ENCODE data around the gene SLC52A3.
"Not testable (repeated sequence)": the region's sequence is repeated elsewhere in the genome, so short reads cannot be mapped to it uniquely, and the experiment has no call there.

SLC52A3 gene

GRCh38 chr20:768426-768978 is at the start of gene SLC52A3:
TSS of gene SLC52A3 (minus strand) at chr20:768500. CDS start at chr20:765774, 2,726 bp downstream.
- DNase-seq, result no peak

- no peak for DNase-seq
Measured at GRCh38 chr20:815914-816606, 47.8 kb upstream of the SLC52A3 start.

GRCh38 chr20:815226-815625 is 46.9 kb upstream of the SLC52A3 start:
- no peak for DNase-seq

- DNase-seq, result no peak
Measured at GRCh38 chr20:813390-813789, 45.1 kb upstream of the SLC52A3 start.

GRCh38 chr20:812435-812814 is 44.1 kb upstream of the SLC52A3 start:
- not testable (repeated sequence) for DNase-seq

GRCh38 chr20:811776-812434 is 43.6 kb upstream of the SLC52A3 start:
- DNase-seq, result not testable (repeated sequence)

GRCh38 chr20:805713-806112 is 37.4 kb upstream of the SLC52A3 start:
- DNase-seq, result no peak

- no peak for DNase-seq
Measured at GRCh38 chr20:801678-802077, 33.4 kb upstream of the SLC52A3 start.

- not testable (repeated sequence) for DNase-seq
Measured at GRCh38 chr20:800026-800425, 31.7 kb upstream of the SLC52A3 start.

- not testable (repeated sequence) for DNase-seq
Measured at GRCh38 chr20:798746-799145, 30.4 kb upstream of the SLC52A3 start.

GRCh38 chr20:796921-797320 is 28.6 kb upstream of the SLC52A3 start:
- DNase-seq, result no peak

GRCh38 chr20:792248-792647 is 23.9 kb upstream of the SLC52A3 start:
- no peak for DNase-seq

GRCh38 chr20:791056-791455 is 22.8 kb upstream of the SLC52A3 start:
- no peak for DNase-seq

- DNase-seq, result no peak
Measured at GRCh38 chr20:787825-788224, 19.5 kb upstream of the SLC52A3 start.

GRCh38 chr20:779771-780170 is 11.5 kb upstream of the SLC52A3 start:
- no peak for DNase-seq

- no peak for DNase-seq
Measured at GRCh38 chr20:776165-776564, 7.9 kb upstream of the SLC52A3 start.

GRCh38 chr20:775679-776135 is 7.4 kb upstream of the SLC52A3 start:
- DNase-seq, result no peak

- no peak for DNase-seq
Measured at GRCh38 chr20:774660-775057, 6.4 kb upstream of the SLC52A3 start.

GRCh38 chr20:774016-774659 is 5.8 kb upstream of the SLC52A3 start:
- DNase-seq, result no peak

- no peak for DNase-seq
Measured at GRCh38 chr20:772806-773205, 4.5 kb upstream of the SLC52A3 start.

GRCh38 chr20:771741-772464 is 3.6 kb upstream of the SLC52A3 start:
- DNase-seq, result no peak

- DNase-seq, result no peak
Measured at GRCh38 chr20:770691-771090, 2.4 kb upstream of the SLC52A3 start.

GRCh38 chr20:766906-767305 is 1.4 kb downstream of the SLC52A3 start:
- DNase-seq, result no peak

Measured in cerebellar nuclear complex (tissue), 1 donor.